HG03095 (cell line): Measurements from ENCODE around the gene ZFP36L1.

Source experiments
- ATAC-seq: cut with Tn5 transposase; IDR thresholded peaks from one replicate; pipeline ENCODE4 v1.9.1; 2021; ENCODE audit warnings: moderate library complexity; ENCODE audit not compliant: unreplicated experiment

Gene ZFP36L1

GRCh38 chr14:68792979-68793733, at the start of gene ZFP36L1:
Gene ZFP36L1 (minus strand): TSS chr14:68793067. CDS start chr14:68792938, 129 bp downstream.
- ATAC-seq, result no peak

- ATAC-seq, result no peak
Observed at GRCh38 chr14:68842298-68842697, 49.4 kb upstream of the ZFP36L1 start.

GRCh38 chr14:68841016-68841809, 48.3 kb upstream of the ZFP36L1 start:
- no peak for ATAC-seq

DNA sequence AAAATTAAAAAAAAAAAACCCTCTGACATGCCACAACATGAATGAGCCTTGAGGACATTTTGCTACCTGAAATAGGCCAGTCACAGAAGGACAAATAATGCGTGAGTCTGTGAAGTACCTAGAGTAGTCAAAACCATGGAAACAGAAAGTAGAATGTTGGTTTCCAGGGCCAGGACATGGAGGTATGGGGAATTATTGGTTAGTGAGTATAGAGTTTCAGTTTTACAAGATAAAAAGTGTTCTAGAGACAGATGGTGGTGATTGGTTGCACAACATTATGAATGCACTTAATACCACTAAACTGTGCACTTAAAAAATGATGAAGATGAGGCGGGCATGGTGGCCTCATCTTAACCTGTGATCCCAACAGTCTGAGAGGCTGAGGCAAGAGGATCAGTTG, 47.6 kb upstream of the ZFP36L1 start:
- ATAC-seq, result no peak

- no peak for ATAC-seq
Observed at GRCh38 chr14:68836082-68836481, 43.2 kb upstream of the ZFP36L1 start.

DNA sequence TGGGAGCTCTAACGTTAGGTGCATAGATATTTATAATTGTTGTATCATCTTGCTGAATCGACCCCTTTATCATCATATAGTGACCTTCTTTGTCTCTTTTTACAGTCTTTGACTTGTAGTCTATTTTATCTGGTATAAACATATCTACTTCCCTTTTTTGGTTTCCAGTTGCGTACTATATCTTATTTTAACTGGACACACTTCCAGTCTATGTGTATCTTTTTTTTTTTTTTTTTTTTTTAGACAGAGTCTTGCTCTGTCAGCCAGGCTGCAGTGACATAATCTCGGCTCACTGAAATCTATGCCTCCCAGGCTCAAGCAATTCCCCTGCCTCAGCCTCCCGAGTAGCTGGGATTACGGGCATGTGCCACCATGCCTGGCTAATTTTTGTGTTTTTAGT, 41.9 kb upstream of the ZFP36L1 start:
- no peak for ATAC-seq

- ATAC-seq, result no peak
Observed at GRCh38 chr14:68828698-68829097, 35.8 kb upstream of the ZFP36L1 start.

DNA sequence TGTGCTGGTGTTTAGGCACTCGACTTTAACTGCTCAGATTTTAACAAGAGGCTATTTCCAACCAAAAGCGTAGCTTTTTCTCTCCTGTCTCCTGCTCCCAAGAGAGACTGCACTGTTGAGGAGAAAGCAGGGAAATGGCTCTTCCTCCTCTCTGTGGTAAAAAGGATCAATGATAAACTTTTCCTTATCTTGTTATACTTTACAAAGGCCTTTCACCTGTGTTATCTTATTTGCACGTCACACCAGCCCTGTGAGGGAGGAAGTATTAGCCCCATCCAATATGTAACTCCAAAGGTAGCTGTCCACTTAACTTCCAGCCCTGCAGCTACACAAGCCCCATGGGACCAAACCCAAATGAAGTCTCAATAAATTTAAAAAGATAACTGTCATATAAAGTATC, 32.9 kb upstream of the ZFP36L1 start:
- ATAC-seq, result no peak

GRCh38 chr14:68824517-68825347, 31.9 kb upstream of the ZFP36L1 start:
- ATAC-seq, result no peak

DNA sequence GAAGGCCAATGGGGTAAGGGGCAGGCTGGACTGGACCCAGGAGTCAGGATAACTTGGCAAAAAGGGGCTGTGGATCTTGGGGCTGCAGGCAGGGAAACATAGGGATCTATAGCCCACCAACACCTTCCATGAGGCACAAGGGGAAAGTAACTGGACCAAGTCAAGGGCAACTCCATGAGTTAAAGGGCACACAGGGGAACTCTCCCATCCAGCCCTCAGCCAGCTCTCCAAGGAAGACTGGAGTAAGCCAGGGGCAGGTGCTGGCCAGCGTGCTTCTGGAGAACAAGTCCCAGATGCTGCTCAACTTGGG, 31.3 kb upstream of the ZFP36L1 start:
- no peak for ATAC-seq

- ATAC-seq, result no peak
Observed at GRCh38 chr14:68823434-68824206, 30.8 kb upstream of the ZFP36L1 start.

DNA sequence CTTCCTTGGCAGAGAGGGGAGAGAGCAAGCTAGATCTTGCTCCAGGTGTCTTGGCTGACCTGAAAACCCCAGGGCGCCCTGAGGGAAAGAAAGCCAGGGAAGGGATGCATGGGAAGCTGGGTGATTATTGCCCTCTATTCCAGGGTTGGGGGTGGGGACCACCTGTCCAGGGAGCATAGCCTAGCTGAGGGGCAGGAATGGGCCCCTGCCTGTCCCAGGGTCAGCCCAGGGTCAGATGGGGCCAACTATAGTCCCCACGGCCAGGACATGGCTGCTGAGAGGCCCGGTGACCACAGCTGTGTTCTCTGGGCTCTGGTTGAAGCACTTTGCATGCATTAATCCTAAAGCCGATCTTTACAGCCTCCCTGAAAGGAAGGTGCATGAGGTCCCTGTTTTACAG, 30.1 kb upstream of the ZFP36L1 start:
- no peak for ATAC-seq

GRCh38 chr14:68822132-68822651, 29.3 kb upstream of the ZFP36L1 start:
- ATAC-seq, result peak; percentile 69

DNA sequence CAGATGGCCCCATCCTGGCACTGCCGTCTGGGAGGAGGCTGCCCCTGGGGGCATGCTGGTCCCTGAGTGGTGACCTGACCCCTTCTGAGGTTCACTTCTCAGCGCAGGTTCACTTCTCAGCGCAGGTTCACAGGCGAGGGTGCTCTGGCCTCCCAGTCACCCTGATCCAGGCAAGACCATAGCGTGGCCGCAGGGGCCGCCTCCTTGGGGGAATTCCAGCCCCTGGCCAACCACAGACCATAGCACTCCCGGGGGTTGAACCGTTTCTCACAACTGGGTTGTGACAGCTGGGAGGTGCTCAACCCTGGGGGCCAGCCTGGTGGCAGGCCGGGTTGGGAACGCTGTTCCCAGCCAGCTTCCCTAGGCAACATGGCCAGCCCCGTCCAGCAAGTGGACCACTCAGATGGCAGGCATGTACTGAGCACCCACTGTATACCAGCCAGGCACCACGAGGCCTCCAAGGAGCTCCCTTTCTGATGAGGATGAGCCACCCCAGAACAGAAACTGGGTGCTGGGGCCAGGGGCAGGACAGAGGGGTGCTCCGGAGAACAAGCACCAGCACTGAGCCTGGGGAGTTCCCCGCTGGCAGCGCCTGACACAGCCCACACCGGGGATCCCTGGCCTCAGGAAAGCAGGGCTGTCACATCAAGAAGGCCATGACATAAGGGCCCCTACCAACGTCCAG, 28.3 kb upstream of the ZFP36L1 start:
- no peak for ATAC-seq

DNA sequence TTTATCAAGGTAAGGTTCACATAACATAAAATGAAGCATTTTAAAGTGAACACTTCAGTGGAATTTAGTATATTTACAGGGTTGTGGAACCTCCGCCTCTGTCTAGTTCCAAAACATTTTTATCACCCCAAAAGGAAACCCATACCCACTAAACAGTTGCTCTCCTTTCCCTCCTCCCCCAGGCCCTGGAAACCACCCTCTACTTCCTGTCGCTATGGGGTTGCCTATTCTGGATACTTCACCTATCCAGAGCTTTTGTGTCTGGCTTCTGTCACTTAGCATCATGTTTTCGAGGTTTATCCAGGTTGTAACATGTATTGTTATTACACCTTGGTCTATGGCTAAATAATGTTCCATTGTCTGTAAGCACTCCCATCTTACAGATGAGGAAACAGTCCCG, 27.7 kb upstream of the ZFP36L1 start:
- no peak for ATAC-seq

DNA sequence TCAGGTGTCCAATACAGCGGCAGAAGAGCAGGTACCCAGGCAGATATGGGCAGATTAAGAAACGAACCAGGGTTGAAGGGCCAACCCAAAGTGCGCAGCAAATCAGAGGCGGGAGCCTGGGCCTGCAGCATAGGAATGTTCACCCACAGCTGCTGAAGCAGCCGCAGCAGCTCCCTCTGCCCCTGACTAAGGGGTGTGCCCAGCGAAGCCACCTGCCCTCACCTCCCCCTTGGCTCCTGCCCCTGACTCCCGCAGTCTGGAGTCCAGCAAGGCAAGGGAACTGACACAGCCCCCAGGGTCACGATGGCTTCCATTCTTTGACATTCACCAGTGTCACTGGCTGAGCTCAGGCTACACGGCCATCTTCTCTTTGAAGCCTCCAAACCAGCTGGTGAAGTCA, 27.3 kb upstream of the ZFP36L1 start:
- ATAC-seq, result no peak

DNA sequence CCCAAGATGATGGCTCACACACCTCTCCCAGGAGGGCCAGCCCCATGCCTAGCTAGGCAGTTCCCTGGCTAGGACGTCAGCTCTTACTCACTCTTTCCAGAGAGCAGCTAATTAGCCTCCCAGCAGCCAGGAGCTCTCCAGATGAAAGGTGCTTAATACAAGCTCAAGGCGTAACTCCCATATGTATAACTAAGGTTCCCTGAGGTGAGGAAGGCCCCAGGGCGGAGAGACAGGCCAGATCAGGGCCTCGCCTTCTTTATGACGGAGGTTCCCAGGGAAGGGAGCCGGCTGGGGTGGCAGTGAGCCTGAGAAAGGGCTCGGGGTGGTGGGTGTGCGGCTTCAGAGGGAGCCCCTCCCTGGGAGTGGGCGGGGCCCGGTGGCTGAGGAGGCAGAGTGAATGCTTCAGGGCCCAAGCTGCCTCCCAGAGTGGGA, 26.4 kb upstream of the ZFP36L1 start:
- ATAC-seq, result no peak

GRCh38 chr14:68817506-68818212, 24.8 kb upstream of the ZFP36L1 start:
- no peak for ATAC-seq

- ATAC-seq, result no peak
Observed at GRCh38 chr14:68816943-68817430, 24.1 kb upstream of the ZFP36L1 start.
